Tibial nerve (tissue), 4 donors: ENCODE measurements around the gene ZNF593. TPM values are rescaled to one million over a fixed set of nuclear protein-coding genes. Genes with fewer than 3 reads are reported as not detected.

Experiments
- DNase-seq, 2 donors: peaks; one replicate each; pipeline ENCODE4 v3.0.0-alpha.2; 2019; ENCODE audit warnings: low spot score in 2 of 2
- H3K27ac ChIP-seq, 4 donors: fragments of 200-600 bp; sonication (generic) in 3 of 4; one replicate each; pipeline ENCODE4 v1.5.1; 2017 to 2019; ENCODE audit warnings: mild to moderate bottlenecking in 1 of 4
- H3K27me3 ChIP-seq, 2 donors: fragments of 200-600 bp; sonication (generic) in 1 of 2; one replicate each; pipeline versions ENCODE4 v1.5.1 to v1.6.0; 2017 to 2019
- H3K36me3 ChIP-seq, 3 donors: fragments of 200-600 bp; sonication (generic); one replicate each; pipeline ENCODE4 v1.5.1; 2018 to 2019
- H3K4me1 ChIP-seq, 4 donors: fragments of 200-600 bp; sonication (generic) in 3 of 4; one replicate each; pipeline ENCODE4 v1.5.1; 2017 to 2019
- H3K4me3 ChIP-seq, 4 donors: fragments of 200-600 bp; sonication (generic) in 3 of 4; one replicate each; pipeline ENCODE4 v1.5.1; 2017 to 2019; ENCODE audit warnings: mild to moderate bottlenecking in 1 of 4, moderate library complexity in 1 of 4
- H3K9me3 ChIP-seq, 4 donors: fragments of 200-600 bp; sonication (generic) in 3 of 4; one replicate each; pipeline ENCODE4 v1.5.1; 2017 to 2019
- CTCF ChIP-seq, 5 experiments: fragments of 200-600 bp in 3 of 5; fragments of 450-650 bp in 2 of 5; sonication (generic) in 3 of 5; IDR thresholded peaks; one replicate each; pipeline ENCODE4 v1.5.1; 2016 to 2019; ENCODE audit warnings: antibody characterized with exemption in 5 of 5, mild to moderate bottlenecking in 3 of 5, moderate library complexity in 2 of 5
- EP300 ChIP-seq, 2 donors: sonication (generic); formaldehyde crosslinking; IDR thresholded peaks; one replicate each; pipeline ENCODE4 v1.6.1; 2017; ENCODE audit warnings: antibody characterized with exemption in 2 of 2, mild to moderate bottlenecking in 1 of 2
- POLR2A ChIP-seq, 2 donors: fragments of 450-650 bp; IDR thresholded peaks; one replicate each; pipeline ENCODE4 v1.6.1; 2017; ENCODE audit warnings: antibody characterized with exemption in 2 of 2, mild to moderate bottlenecking in 2 of 2, moderate library complexity in 2 of 2
- WGBS, 2 donors: methylation state at CpG; one replicate each; pipeline ENCODE4 v1.1.5; 2018; 5-methylcytosine and 5-hydroxymethylcytosine counted together
- total RNA-seq, 4 donors: library from RNA; depleted of rRNA; stranded (reverse); fragments of >200 nt; gene quantifications; one replicate each; pipeline ENCODE4 v1.1.0, GENCODE V29; 2016

ZNF593 gene
- total RNA-seq, 4 donors from 2014 or later: 24.9 to 46.5 (median 38.2) TPM

GRCh38 chr1:26129778-26130177, 39.9 kb upstream of the ZNF593 start:
- TF ChIP-seq EP300 (IDR thresholded peaks at IDR 0.05): no peak
- TF ChIP-seq POLR2A (IDR thresholded peaks at IDR 0.05): no peak
- Histone ChIP-seq H3K4me1 (peaks cover 0 to 34% (median 22%) of the 10 kb centered on the region in 4 donors), H3K27me3 (no peaks in the 10 kb centered on the region), H3K36me3 (no peaks in the 10 kb centered on the region), H3K4me3 (no peak overlapping the region), H3K9me3 (no peaks in the 10 kb centered on the region), H3K27ac (no peak overlapping the region)
- WGBS, 2 donors: 85 to 88% methylated on average over 4 of the region's 4 CpGs
- no peak for DNase-seq

- no peak for DNase-seq
- TF ChIP-seq POLR2A (IDR thresholded peaks at IDR 0.05) (no peak), EP300 (IDR thresholded peaks at IDR 0.05) (no peak), CTCF (IDR thresholded peaks at IDR 0.05) (no peak)
- whole genome bisulfite sequencing, 2 donors: 67 to 75% methylated on average over 1 of the region's 1 CpG
- no peaks in the 10 kb centered on the region for H3K27me3 ChIP-seq
- no peaks in the 10 kb centered on the region for H3K9me3 ChIP-seq
- no peak overlapping the region for H3K27ac ChIP-seq
- no peaks in the 10 kb centered on the region for H3K36me3 ChIP-seq
- H3K4me3 ChIP-seq: no peak overlapping the region
- peaks cover 0 to 25% (median 20%) of the 10 kb centered on the region in 4 donors for H3K4me1 ChIP-seq
These were observed 39.0 kb upstream of the ZNF593 start for GRCh38 chr1:26130695-26131094.

GRCh38 chr1:26132128-26132833, 37.4 kb upstream of the ZNF593 start:
- Histone ChIP-seq H3K36me3 (no peaks in the 10 kb centered on the region), H3K27me3 (no peaks in the 10 kb centered on the region), H3K4me1 (peaks cover 0 to 12% (median 9%) of the 10 kb centered on the region in 4 donors), H3K4me3 (no peak overlapping the region), H3K27ac (no peak overlapping the region), H3K9me3 (no peaks in the 10 kb centered on the region)
- DNase-seq: no peak
- TF ChIP-seq POLR2A (IDR thresholded peaks at IDR 0.05) (no peak), CTCF (IDR thresholded peaks at IDR 0.05) (no peak), EP300 (IDR thresholded peaks at IDR 0.05) (no peak)
- WGBS, 2 donors: 74 to 79% methylated on average over 5 of the region's 5 CpGs

- Histone ChIP-seq H3K4me1 (peaks cover 0 to 6% (median 5%) of the 10 kb centered on the region in 4 donors), H3K36me3 (no peaks in the 10 kb centered on the region), H3K27me3 (no peaks in the 10 kb centered on the region), H3K4me3 (no peak overlapping the region), H3K27ac (no peak overlapping the region), H3K9me3 (no peaks in the 10 kb centered on the region)
- TF ChIP-seq CTCF (IDR thresholded peaks at IDR 0.05): no peak
- no peak for TF ChIP-seq EP300 (IDR thresholded peaks at IDR 0.05)
- TF ChIP-seq POLR2A (IDR thresholded peaks at IDR 0.05): no peak
- 97 to 100% methylated on average over 2 of the region's 2 CpGs for WGBS, 2 donors
- no peak for DNase-seq
These were observed 36.9 kb upstream of the ZNF593 start for GRCh38 chr1:26132834-26133167.

GRCh38 chr1:26134466-26134865, 35.2 kb upstream of the ZNF593 start:
- 93 to 97% methylated on average over 3 of the region's 3 CpGs for WGBS, 2 donors
- Histone ChIP-seq H3K4me1 (no peaks in the 10 kb centered on the region), H3K36me3 (no peaks in the 10 kb centered on the region), H3K27me3 (no peaks in the 10 kb centered on the region), H3K27ac (no peak overlapping the region), H3K4me3 (no peak overlapping the region), H3K9me3 (no peaks in the 10 kb centered on the region)
- TF ChIP-seq POLR2A (IDR thresholded peaks at IDR 0.05) (no peak), CTCF (IDR thresholded peaks at IDR 0.05) (no peak), EP300 (IDR thresholded peaks at IDR 0.05) (no peak)
- DNase-seq: no peak
